Retinal pigment epithelial cell (primary cell): ENCODE data around the gene CENPL.

Experiments used
- DNase-seq: peaks from one replicate; pipeline ENCODE4 v3.0.0-alpha.2; 2010; ENCODE audit warnings: low read depth
- H3K4me3 ChIP-seq: 2 replicates; pipeline ENCODE4 v1.5.1; 2011; ENCODE audit warnings: mild to moderate bottlenecking, low read length, control low read depth, moderate library complexity
- CTCF ChIP-seq: conservative IDR thresholded peaks from 2 replicates; pipeline ENCODE4 v1.5.1; 2011; ENCODE audit warnings: low read depth, low read length, control low read depth, inconsistent platforms

The CENPL gene

GRCh38 chr1:173824315-173825081 is at the start of gene CENPL, which contains the start of gene DARS2:
CENPL (minus strand) TSS chr1:173824883; CDS start chr1:173811299, 13,584 bp downstream.
DARS2 (plus strand) TSS chr1:173824673; CDS start chr1:173825230, 557 bp downstream.
- peak; percentile 95 for DNase-seq
- TF ChIP-seq CTCF: no peak

GRCh38 chr1:173871500-173871899 is 46.8 kb upstream of the CENPL start:
- no peak for TF ChIP-seq CTCF
- H3K4me3 ChIP-seq: no peak overlapping the region
- DNase-seq: no peak

More at GRCh38 chr1:173824315-173825081, at the start of gene CENPL, which contains the start of gene DARS2:
- peak within 1 kb of the TSS; percentile 95 for H3K4me3 ChIP-seq

- no peak for TF ChIP-seq CTCF
- no peak for DNase-seq
Measured at GRCh38 chr1:173871091-173871490, 46.4 kb upstream of the CENPL start.

GRCh38 chr1:173870252-173871075 is 45.8 kb upstream of the CENPL start:
- no peak for DNase-seq
- TF ChIP-seq CTCF: no peak
- no peak overlapping the region for H3K4me3 ChIP-seq

More at GRCh38 chr1:173871091-173871490, 46.4 kb upstream of the CENPL start:
- H3K4me3 ChIP-seq: no peak overlapping the region

GRCh38 chr1:173869021-173869359 is 44.3 kb upstream of the CENPL start:
- DNase-seq: no peak
- TF ChIP-seq CTCF: no peak
- H3K4me3 ChIP-seq: peak overlapping the region; percentile 99

GRCh38 chr1:173868266-173869020 is 43.8 kb upstream of the CENPL start, which contains the start of gene ZBTB37:
ZBTB37 (plus strand) TSS chr1:173868380; CDS start chr1:173870226, 1,846 bp downstream.
- peak within 1 kb of the TSS; percentile 99 for H3K4me3 ChIP-seq
- DNase-seq: no peak
- no peak for TF ChIP-seq CTCF
